Measurements from ENCODE around the gene UBR2.

DNA sequence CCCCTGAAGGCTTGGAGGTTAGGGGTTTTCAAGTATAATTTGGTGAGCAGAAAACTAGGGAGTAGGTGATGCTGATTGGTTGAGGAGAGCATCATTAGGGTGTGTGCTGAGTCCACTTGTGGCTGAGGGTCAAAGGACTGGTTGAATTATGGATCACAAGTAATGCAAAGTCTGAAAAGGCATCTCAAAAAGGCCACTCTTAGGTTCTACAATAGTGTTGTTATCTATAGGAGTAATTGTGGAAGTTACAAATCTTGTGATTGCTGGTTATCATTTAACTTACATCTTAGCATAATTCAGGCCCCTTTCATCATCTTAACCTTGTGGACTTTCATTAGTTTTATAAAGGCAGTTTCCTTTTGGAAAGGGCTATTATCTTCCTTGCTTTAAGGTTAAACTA lies 60.8 kb downstream of the UBR2 start:
- no peak for TF ChIP-seq EZH2 (IDR thresholded peaks at IDR 0.05; ENCODE audit: borderline replicate concordance, low read depth, low read length, severe bottlenecking)
- TF ChIP-seq, protein P1, sequence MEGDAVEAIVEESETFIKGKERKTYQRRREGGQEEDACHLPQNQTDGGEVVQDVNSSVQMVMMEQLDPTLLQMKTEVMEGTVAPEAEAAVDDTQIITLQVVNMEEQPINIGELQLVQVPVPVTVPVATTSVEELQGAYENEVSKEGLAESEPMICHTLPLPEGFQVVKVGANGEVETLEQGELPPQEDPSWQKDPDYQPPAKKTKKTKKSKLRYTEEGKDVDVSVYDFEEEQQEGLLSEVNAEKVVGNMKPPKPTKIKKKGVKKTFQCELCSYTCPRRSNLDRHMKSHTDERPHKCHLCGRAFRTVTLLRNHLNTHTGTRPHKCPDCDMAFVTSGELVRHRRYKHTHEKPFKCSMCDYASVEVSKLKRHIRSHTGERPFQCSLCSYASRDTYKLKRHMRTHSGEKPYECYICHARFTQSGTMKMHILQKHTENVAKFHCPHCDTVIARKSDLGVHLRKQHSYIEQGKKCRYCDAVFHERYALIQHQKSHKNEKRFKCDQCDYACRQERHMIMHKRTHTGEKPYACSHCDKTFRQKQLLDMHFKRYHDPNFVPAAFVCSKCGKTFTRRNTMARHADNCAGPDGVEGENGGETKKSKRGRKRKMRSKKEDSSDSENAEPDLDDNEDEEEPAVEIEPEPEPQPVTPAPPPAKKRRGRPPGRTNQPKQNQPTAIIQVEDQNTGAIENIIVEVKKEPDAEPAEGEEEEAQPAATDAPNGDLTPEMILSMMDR (IDR thresholded peaks at IDR 0.05; ENCODE audit: borderline replicate concordance, extremely low read depth, low read length, poor library complexity, severe bottlenecking), result no peak
